ENCODE results near the gene SALL1. TPM values are rescaled to one million over a fixed set of nuclear protein-coding genes. Genes with fewer than 3 reads are reported as not detected.

Gene SALL1
- total RNA-seq, 2 donors from 2014 or later = not detected

GRCh38 chr16:51163366-51163765, 12.3 kb upstream of the SALL1 start:
- no peaks in the 10 kb centered on the region for H3K9me3 Mint-ChIP-seq
- DNase-seq (ENCODE audit: low spot score in 2 of 2) (no peak), ATAC-seq (no peak)
- no peak overlapping the region for H3K27ac Mint-ChIP-seq
- no peaks in the 10 kb centered on the region for H3K36me3 Mint-ChIP-seq

GRCh38 chr16:51161440-51162195, 10.5 kb upstream of the SALL1 start:
- no peaks in the 10 kb centered on the region for H3K36me3 Mint-ChIP-seq
- DNase-seq (ENCODE audit: low spot score in 2 of 2) = no peak
- H3K9me3 Mint-ChIP-seq = no peaks in the 10 kb centered on the region
- ATAC-seq = no peak
- H3K27ac Mint-ChIP-seq = no peak overlapping the region

- Mint-ChIP-seq H3K36me3 (no peaks in the 10 kb centered on the region), H3K27ac (no peak overlapping the region), H3K9me3 (no peaks in the 10 kb centered on the region)
- ATAC-seq (no peak), DNase-seq (ENCODE audit: low spot score in 2 of 2) (no peak)
These were observed 8.8 kb upstream of the SALL1 start for GRCh38 chr16:51159865-51160264.

GRCh38 chr16:51159296-51159695, 8.2 kb upstream of the SALL1 start:
- Mint-ChIP-seq H3K27ac (no peak overlapping the region), H3K36me3 (peaks cover 0 to 2% of the 10 kb centered on the region in 2 donors), H3K9me3 (no peaks in the 10 kb centered on the region)
- DNase-seq (ENCODE audit: low spot score in 2 of 2) (no peak), ATAC-seq (no peak)

- DNase-seq (ENCODE audit: low spot score in 2 of 2) (no peak), ATAC-seq (no peak)
- Mint-ChIP-seq H3K9me3 (peaks cover 0 to 5% of the 10 kb centered on the region in 2 donors), H3K36me3 (peaks cover 13 to 18% of the 10 kb centered on the region in 2 donors), H3K27ac (no peak overlapping the region)
These were observed 6.6 kb upstream of the SALL1 start for GRCh38 chr16:51157698-51158097.

GRCh38 chr16:51156807-51157200, 5.7 kb upstream of the SALL1 start:
- DNase-seq (ENCODE audit: low spot score in 2 of 2) (no peak), ATAC-seq (no peak)
- Mint-ChIP-seq H3K27ac (no peak overlapping the region), H3K9me3 (peaks cover 0 to 5% of the 10 kb centered on the region in 2 donors), H3K36me3 (peaks cover 14 to 20% of the 10 kb centered on the region in 2 donors)

- DNase-seq (ENCODE audit: low spot score in 2 of 2) (peak in 1 of 2 donors; percentile 2), ATAC-seq (no peak)
- Mint-ChIP-seq H3K9me3 (peaks cover 0 to 5% of the 10 kb centered on the region in 2 donors), H3K27ac (no peak overlapping the region), H3K36me3 (peaks cover 14 to 20% of the 10 kb centered on the region in 2 donors)
These were observed 5.0 kb upstream of the SALL1 start for GRCh38 chr16:51155820-51156806.

- Mint-ChIP-seq H3K36me3 (peaks cover 14 to 20% of the 10 kb centered on the region in 2 donors), H3K27ac (no peak overlapping the region), H3K9me3 (peaks cover 0 to 5% of the 10 kb centered on the region in 2 donors)
- no peak for ATAC-seq
- DNase-seq (ENCODE audit: low spot score in 2 of 2) = no peak
These were observed 4.1 kb upstream of the SALL1 start for GRCh38 chr16:51155199-51155607.

- DNase-seq (ENCODE audit: low spot score in 2 of 2) (no peak), ATAC-seq (no peak)
- peak overlapping the region in 1 of 2 donors; percentile 90 for H3K27ac Mint-ChIP-seq
- peaks cover 0 to 5% of the 10 kb centered on the region in 2 donors for H3K9me3 Mint-ChIP-seq
- peaks cover 14 to 20% of the 10 kb centered on the region in 2 donors for H3K36me3 Mint-ChIP-seq
These were observed 3.5 kb upstream of the SALL1 start for GRCh38 chr16:51154271-51155171.

GRCh38 chr16:51153577-51154031, 2.5 kb upstream of the SALL1 start:
- DNase-seq (ENCODE audit: low spot score in 2 of 2) (peak in 1 of 2 donors; percentile 3), ATAC-seq (no peak)
- Mint-ChIP-seq H3K9me3 (peaks cover 0 to 5% of the 10 kb centered on the region in 2 donors), H3K27ac (no peak overlapping the region), H3K36me3 (peaks cover 16 to 20% of the 10 kb centered on the region in 2 donors)

GRCh38 chr16:51152691-51153576, 1.9 kb upstream of the SALL1 start:
- peak overlapping the region in 1 of 2 donors; percentile 6 for H3K27ac Mint-ChIP-seq
- ATAC-seq = no peak
- DNase-seq (ENCODE audit: low spot score in 2 of 2) = peak in 1 of 2 donors; percentile 4
- peaks cover 18 to 20% of the 10 kb centered on the region in 2 donors for H3K36me3 Mint-ChIP-seq
- H3K9me3 Mint-ChIP-seq = peaks cover 0 to 5% of the 10 kb centered on the region in 2 donors

- ATAC-seq (no peak), DNase-seq (ENCODE audit: low spot score in 2 of 2) (peak in 1 of 2 donors; percentile 4)
- H3K9me3 Mint-ChIP-seq = peaks cover 0 to 5% of the 10 kb centered on the region in 2 donors
- no peak overlapping the region for H3K27ac Mint-ChIP-seq
- peaks cover 18 to 20% of the 10 kb centered on the region in 2 donors for H3K36me3 Mint-ChIP-seq
These were observed 1.0 kb upstream of the SALL1 start for GRCh38 chr16:51151961-51152663.

- no peak overlapping the region for H3K27ac Mint-ChIP-seq
These were observed 428 bp upstream of the SALL1 start for GRCh38 chr16:51151435-51151960.

GRCh38 chr16:51150165-51150887, 744 bp downstream of the SALL1 start:
- DNase-seq (ENCODE audit: low spot score in 2 of 2) = peak in 1 of 2 donors; percentile 2
- Mint-ChIP-seq H3K36me3 (peaks cover 18 to 20% of the 10 kb centered on the region in 2 donors), H3K27ac (no peak overlapping the region), H3K9me3 (peaks cover 0 to 5% of the 10 kb centered on the region in 2 donors)
- no peak for ATAC-seq

More at GRCh38 chr16:51151435-51151960, 428 bp upstream of the SALL1 start:
- peaks cover 18 to 20% of the 10 kb centered on the region in 2 donors for H3K36me3 Mint-ChIP-seq
- H3K9me3 Mint-ChIP-seq = peaks cover 0 to 5% of the 10 kb centered on the region in 2 donors
- ATAC-seq = no peak
- no peak for DNase-seq (ENCODE audit: low spot score in 2 of 2)
